H54 (cell line): ENCODE results near the gene SDHB.

Experiments used
- DNase-seq: peaks from one replicate; pipeline ENCODE4 v3.0.0; 2011; ENCODE audit warnings: low spot score, mixed read lengths; ENCODE audit not compliant: insufficient read length
- FAIRE-seq: peaks from 3 replicates; lab custom pipeline; 2011; peaks lifted over from hg19 to GRCh38; lab: Jason Lieb, UNC
- POLR2A ChIP-seq: IDR thresholded peaks from 2 replicates; pipeline ENCODE4 v1.6.1; 2011; ENCODE audit warnings: low read depth, mild to moderate bottlenecking, low read length

Gene SDHB

DNA sequence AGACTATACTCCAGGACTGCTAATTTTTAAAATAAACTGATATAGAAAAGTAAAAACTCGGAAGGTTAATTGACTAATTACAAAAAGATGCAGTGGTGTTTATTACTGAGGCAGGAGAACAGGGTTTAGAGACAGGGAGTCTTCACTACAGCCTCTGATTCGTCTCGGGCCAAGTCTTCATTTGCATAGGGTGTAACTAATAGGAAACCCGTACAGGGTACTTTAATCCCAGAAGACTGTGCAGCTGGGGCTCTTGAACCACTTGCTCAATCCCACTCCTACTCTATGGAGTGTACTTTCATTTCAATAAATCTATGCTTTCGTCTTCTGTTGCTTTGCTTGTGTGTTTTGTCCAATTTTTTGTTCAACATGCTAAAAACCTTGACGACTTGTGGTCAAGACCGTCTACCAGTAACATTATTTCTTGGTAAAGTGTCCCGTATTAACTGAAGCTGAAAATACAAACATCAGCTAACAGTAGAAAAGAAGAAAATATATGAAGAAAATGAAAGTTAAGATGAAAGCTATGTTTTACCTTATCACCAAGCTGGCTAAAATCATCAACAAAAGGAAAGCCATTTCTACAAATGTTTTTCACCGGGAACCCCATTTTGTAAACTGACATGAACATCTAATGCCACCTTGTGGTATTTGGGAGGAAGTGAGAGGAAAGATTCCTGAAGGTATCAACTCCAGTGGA lies 8.0 kb downstream of the SDHB start:
- no peak for TF ChIP-seq POLR2A
- DNase-seq (peak; percentile 22), FAIRE-seq (peak; percentile 75)

DNA sequence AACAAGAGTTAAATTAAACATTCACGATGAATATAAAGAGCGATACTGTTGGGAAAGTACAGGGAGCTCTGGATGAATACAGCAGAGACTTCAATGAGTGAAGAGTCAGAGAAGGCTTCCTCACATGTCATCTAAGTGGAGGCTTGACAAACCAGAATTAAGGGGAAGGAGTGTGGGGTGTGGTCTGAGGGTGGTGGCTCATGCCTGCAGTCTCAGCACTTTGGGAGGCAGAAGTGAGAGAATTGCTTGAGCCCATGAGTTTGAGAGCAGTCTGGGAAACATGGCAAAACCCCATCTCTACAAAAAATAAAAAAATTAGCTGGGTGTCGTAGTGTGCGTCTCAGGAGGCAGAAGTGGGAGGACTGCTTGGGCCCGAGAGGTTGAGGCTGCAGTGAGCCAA lies 8.7 kb downstream of the SDHB start:
- TF ChIP-seq POLR2A = no peak
- FAIRE-seq (no peak), DNase-seq (no peak)

DNA sequence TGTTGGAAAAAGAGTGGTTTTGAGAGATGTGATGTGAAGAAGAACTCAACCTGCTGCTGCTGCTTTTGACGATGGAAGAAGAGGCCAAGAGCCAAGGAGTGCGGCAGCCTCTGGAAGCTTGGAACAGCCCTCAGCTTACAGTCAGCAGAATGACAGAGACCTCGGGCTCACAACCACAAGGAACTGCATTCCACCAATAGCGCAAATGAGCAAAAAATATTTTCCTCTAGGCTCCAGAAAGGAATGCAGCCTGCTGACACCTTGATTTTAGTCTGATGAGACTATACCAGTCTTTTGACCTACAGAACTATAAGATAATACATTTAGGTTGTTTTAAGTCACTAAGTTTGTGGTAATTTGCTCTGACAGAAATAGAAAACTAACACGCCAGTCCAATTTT lies 10.2 kb downstream of the SDHB start:
- FAIRE-seq = no peak

DNA sequence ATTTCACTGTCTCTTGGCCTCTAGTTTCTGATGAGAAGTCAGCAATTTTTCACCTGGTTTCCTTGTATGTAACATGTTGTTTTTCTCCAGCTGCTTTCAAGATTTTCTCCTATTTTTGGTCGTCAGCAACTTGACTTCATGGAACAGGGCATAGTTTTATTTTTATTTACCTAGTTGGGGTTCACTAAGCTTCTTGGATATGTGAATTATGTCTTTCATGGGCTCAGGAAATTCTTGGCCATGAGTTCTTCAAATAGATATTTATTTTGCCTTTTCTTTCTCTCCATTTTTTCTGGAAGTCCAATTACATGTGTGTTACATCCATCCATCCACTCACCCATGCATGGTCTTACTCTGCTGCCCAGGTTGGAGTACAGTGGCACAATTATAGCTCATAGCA lies 13.7 kb downstream of the SDHB start:
- FAIRE-seq (no peak), DNase-seq (no peak)
- no peak for TF ChIP-seq POLR2A

More for the DNA sequence above, 10.2 kb downstream of the SDHB start:
- no peak for DNase-seq
- TF ChIP-seq POLR2A = no peak

DNA sequence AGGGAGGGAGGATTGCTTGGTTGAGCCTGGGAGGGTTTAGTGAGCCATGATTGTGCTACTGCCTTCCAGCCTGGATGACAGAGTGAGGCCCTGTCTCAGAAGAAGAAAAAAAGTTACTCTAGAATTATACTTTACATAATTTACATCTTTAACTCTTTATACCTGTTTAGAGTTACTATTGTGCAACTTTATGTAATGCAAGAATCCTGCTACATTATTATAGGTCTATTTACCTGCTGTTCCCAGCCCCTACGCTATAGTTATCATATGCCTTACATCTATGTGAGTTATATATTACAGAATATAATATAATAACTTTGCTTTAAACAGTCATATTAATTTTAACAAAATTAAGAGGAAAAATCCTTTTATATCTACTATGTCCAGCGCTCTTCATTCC lies 14.3 kb downstream of the SDHB start:
- no peak for DNase-seq
- no peak for TF ChIP-seq POLR2A
- no peak for FAIRE-seq

DNA sequence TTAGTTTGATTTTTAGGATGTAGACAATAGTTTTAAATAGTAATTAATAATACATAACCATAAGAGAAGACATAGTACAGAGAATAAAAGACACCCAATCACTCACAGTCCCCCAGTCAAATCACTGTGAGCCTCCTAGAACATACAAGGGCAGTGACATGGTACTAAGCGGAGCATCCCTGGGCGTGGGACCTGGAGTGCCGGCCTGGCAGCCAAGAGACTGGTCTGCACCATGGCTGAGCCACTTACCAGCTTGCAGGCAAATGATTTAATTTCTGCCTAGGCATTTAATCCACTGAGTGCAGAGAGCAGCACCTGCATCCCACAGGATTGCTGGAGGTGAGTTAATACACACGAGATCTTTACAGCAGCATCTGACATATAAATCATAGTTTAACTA lies 20.4 kb downstream of the SDHB start:
- FAIRE-seq (no peak), DNase-seq (no peak)
- no peak for TF ChIP-seq POLR2A

DNA sequence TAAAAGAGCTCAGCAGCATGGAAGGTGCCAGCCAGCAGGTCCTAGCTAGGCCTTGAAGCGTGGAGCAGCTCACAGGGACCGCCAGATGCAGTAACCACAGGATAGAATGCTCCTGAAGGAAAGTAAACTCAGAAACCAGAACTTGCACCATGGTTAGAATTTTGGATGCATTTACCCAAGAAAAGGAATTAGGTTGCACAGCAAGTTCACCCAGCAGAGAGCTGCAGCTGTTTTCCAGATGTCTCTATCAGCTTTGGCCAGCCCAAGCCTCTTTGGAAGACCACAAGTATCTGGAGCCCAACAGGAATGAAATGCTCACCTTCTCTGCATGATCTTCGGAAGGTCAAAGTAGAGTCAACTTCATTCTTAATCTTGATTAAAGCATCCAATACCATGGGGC lies 21.1 kb downstream of the SDHB start:
- no peak for TF ChIP-seq POLR2A
- no peak for DNase-seq
- no peak for FAIRE-seq

DNA sequence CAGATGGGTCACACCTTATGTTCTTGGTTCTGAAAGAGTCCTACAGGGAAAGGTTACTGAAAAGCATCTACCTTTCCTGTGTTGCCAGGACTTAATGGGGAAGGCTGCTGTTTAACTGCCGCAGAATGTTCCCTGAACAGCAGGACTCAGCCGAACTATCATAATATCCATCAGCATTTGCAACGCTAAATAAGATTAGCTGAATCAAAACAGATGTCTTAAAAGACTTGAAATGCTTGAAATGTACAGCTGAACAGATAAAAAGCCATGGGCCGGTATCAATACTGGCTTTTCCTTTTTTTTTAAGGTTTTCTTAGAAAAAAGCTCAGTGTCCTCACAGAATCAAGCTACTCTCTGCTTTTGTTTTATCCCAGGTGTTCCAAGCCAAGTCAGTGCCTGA lies 22.4 kb downstream of the SDHB start:
- DNase-seq (no peak), FAIRE-seq (no peak)

DNA sequence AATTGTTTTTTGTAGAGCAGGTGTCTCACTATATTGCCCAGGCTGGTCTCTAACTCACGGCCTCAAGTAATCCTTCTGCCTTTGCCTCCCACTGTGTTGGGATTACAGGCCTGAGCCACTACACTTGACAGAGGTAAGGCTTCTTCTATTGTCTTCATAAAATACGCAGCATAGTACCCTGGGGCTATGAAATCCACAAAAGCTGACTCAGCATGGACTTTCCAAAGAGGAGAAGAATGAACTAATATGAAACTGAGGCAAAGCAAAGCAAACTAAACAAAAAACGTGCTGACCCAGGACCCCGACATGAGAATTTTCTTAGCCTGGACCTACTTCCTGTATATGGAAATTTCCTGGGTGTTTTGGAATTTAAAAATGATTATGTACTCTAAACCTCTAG lies 23.6 kb downstream of the SDHB start:
- FAIRE-seq (no peak), DNase-seq (no peak)
- no peak for TF ChIP-seq POLR2A

More for the DNA sequence above, 22.4 kb downstream of the SDHB start:
- TF ChIP-seq POLR2A = no peak

DNA sequence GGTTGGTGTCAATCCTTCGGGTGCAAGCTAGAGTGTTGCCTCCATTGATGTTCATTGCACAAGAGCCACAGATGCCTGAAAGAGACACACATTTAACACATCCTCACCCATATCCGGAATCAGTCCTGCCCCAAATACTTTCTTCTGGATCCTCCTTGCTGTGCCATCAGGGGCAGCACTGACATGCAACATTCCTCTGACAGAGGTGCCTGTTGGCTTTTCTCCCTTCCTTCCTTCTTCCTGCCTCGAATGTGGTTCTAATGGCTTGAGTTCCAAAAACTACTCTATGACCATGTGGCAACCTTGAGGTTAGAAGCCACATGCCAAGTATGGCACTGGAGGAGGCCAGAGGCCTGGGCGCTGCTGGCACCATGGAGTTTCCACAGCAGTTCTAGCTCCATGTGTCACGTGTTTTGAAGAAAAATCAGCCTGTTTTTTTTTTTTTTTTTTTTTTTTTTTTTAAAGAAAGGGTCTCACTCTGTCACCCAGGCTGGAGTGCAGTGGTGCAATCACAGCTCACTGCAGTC lies 25.1 kb downstream of the SDHB start:
- no peak for TF ChIP-seq POLR2A
- DNase-seq = no peak
- no peak for FAIRE-seq

DNA sequence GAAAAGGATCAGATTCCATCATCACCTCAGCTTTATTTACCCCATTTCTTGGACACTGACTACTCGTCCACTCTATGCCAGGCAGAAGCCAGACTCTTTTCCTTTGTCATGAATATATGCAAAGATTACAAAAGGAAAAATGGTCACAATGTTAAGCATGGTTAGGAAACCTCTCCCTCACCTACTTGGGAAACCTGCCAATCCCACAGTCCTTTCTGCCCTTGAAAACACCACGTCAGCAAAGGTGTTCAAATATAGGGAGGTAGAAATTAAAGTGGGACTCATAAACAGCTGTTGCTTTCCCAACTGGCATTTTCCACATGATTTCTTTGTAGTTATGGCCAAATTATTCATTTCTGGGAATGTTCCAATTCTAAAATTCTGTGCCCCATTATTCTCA lies 25.9 kb downstream of the SDHB start:
- no peak for FAIRE-seq
- no peak for TF ChIP-seq POLR2A
- no peak for DNase-seq

DNA sequence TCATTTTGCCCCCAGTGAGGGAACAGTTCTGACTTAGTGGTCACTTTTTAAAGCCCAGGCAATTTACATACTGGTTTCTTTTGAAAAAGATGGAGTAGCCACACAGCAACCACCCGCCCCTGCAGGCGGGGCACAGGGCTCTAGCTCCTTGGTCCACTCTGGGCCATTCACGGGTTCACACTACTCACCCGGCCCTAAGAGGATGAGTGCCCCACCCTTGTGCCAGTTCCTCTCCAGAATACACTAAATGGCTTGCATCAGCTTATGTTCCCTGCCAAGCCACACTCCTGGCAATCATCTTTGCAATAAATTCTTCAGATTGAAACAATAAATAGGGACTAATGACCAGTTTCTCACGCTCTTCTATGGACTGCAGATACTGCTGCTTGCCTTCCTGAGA lies 26.4 kb downstream of the SDHB start:
- no peak for TF ChIP-seq POLR2A
- no peak for FAIRE-seq
- no peak for DNase-seq

DNA sequence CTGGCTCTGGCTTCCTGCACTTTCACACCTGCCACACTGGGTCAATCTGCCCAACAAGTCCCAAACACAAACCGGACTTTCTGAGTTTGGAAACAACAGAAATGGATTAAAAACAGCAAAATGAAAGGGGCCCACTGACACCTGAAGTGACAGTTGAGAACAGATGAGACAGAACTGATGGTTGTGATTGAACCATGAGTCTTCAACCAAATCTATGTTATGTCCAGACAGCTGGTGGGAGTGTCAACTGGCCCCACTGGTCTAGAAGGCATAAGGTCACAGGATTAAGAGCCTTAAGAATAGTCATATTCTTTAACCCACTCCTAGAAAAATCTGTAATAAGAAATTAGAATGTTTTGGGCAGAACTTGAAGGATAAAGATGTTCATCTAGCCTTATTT lies 29.1 kb downstream of the SDHB start:
- DNase-seq (no peak), FAIRE-seq (no peak)
- TF ChIP-seq POLR2A = no peak

DNA sequence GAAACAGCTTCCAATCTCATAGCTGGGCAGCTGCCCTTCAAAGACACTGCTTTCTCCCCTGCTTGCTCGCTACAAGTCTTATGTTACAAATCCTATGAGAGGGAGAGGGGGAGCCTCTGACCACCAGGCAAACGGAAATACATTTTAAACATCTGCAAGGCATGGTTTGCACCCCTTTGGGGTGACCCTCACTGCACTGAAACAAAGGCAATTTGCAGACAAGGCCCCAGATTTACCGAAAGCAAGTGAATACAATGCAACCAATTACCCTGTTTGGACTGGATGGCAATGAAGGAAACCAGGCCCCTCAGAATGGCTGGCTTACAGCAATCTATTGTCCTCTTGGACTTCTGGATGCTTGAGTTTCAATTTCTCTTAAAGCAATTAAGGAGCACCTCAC lies 30.3 kb downstream of the SDHB start:
- TF ChIP-seq POLR2A = no peak
- DNase-seq (no peak), FAIRE-seq (no peak)

DNA sequence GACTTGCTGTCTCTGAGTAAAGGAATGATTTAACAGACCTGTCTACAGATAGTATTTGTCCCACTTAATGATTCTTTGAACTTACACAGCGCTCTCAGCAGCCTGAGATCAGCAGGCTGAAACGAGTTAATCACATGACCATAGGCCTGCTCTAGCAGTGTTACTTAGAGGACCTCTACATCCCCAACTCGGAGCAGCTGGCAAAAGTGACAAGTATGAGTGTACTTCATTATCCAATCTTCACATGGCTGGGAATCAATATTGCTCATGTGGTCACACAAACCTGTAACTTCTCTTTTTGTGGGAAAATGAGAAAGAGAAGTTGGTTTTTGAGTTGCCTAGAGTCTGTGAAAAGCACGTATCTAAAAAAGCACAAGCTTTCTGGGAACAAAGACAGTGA lies 30.7 kb downstream of the SDHB start:
- no peak for DNase-seq
- FAIRE-seq = no peak
- TF ChIP-seq POLR2A = no peak
